Astrocyte of the hippocampus (primary cell): ENCODE data around the gene CFAP74.
"Not testable (repeated sequence)": the region's sequence is repeated elsewhere in the genome, so short reads cannot be mapped to it uniquely, and the experiment has no call there.

ENCODE experiments used
- DNase-seq: peaks from one replicate; pipeline ENCODE4 v3.0.0; 2011; ENCODE audit warnings: low read depth, low spot score

The CFAP74 gene

GRCh38 chr1:1947493-1947892 lies 56.1 kb downstream of the CFAP74 start:
- DNase-seq = no peak

GRCh38 chr1:1946540-1946939 lies 57.0 kb downstream of the CFAP74 start:
- peak; percentile 26 for DNase-seq

GRCh38 chr1:1945782-1946393 lies 57.7 kb downstream of the CFAP74 start:
- no peak for DNase-seq

- DNase-seq = peak; percentile 69
Measured at GRCh38 chr1:1943834-1944570, 59.6 kb downstream of the CFAP74 start.

- DNase-seq = no peak
Measured at GRCh38 chr1:1942753-1943656, 60.6 kb downstream of the CFAP74 start.

GRCh38 chr1:1941868-1942752 lies 61.5 kb downstream of the CFAP74 start:
- DNase-seq = no peak

GRCh38 chr1:1941211-1941841 lies 62.3 kb downstream of the CFAP74 start:
- no peak for DNase-seq

GRCh38 chr1:1940123-1940425 lies 63.5 kb downstream of the CFAP74 start:
- no peak for DNase-seq

- no peak for DNase-seq
Measured at GRCh38 chr1:1939296-1940122, 64.1 kb downstream of the CFAP74 start.

GRCh38 chr1:1938613-1939295 lies 64.8 kb downstream of the CFAP74 start:
- DNase-seq = no peak

- no peak for DNase-seq
Measured at GRCh38 chr1:1938276-1938573, 65.4 kb downstream of the CFAP74 start.

GRCh38 chr1:1937549-1938275 lies 65.9 kb downstream of the CFAP74 start:
- DNase-seq = no peak

GRCh38 chr1:1937061-1937460 lies 66.5 kb downstream of the CFAP74 start:
- DNase-seq = no peak

GRCh38 chr1:1934848-1935247 lies 68.7 kb downstream of the CFAP74 start:
- DNase-seq = not testable (repeated sequence)

- no peak for DNase-seq
Measured at GRCh38 chr1:1929639-1930545, 73.7 kb downstream of the CFAP74 start.

GRCh38 chr1:1929102-1929638 lies 74.4 kb downstream of the CFAP74 start:
- no peak for DNase-seq

- no peak for DNase-seq
Measured at GRCh38 chr1:1928231-1929101, 75.1 kb downstream of the CFAP74 start.
